Esophagus muscularis mucosa (tissue), 4 donors: Measurements from ENCODE around the gene ZNRF2. TPM values are rescaled to one million over a fixed set of nuclear protein-coding genes. Genes with fewer than 3 reads are reported as not detected.
"Not testable (repeated sequence)": the region's sequence is repeated elsewhere in the genome, so short reads cannot be mapped to it uniquely, and the experiment has no call there.

ENCODE experiments used
- DNase-seq: peaks from one replicate; pipeline ENCODE4 v3.0.0-alpha.2; 2017; ENCODE audit errors: extremely low spot score
- H3K27ac ChIP-seq, 4 donors: fragments of 200-600 bp; sonication (generic); replicated peaks in 1 of 4; 1 replicate in 3 of 4; 2 replicates in 1 of 4; pipeline ENCODE4 v1.5.1; 2016 to 2019; ENCODE audit warnings: mild to moderate bottlenecking in 1 of 4
- H3K27me3 ChIP-seq, 4 donors: fragments of 200-600 bp; sonication (generic); one replicate each; pipeline versions ENCODE4 v1.5.1 to v1.6.0; 2016 to 2019
- H3K36me3 ChIP-seq, 4 donors: fragments of 200-600 bp; sonication (generic); one replicate each; pipeline ENCODE4 v1.5.1; 2016 to 2019
- H3K4me1 ChIP-seq, 4 donors: fragments of 200-600 bp; sonication (generic); one replicate each; pipeline ENCODE4 v1.5.1; 2016 to 2019
- H3K4me3 ChIP-seq, 4 donors: fragments of 200-600 bp; sonication (generic); 1 replicate in 2 of 4; 2 replicates in 2 of 4; pipeline ENCODE4 v1.5.1; 2016 to 2019; ENCODE audit warnings: mild to moderate bottlenecking in 4 of 4, moderate library complexity in 1 of 4
- H3K9me3 ChIP-seq, 4 donors: fragments of 200-600 bp; sonication (generic); 1 replicate in 3 of 4; 2 replicates in 1 of 4; pipeline ENCODE4 v1.5.1; 2016 to 2019
- CTCF ChIP-seq, 3 experiments: fragments of 200-600 bp in 2 of 3; fragments of 450-650 bp in 1 of 3; sonication (generic) in 2 of 3; IDR thresholded peaks; one replicate each; pipeline ENCODE4 v1.5.1; 2017 to 2019; ENCODE audit warnings: antibody characterized with exemption in 3 of 3, mild to moderate bottlenecking in 2 of 3, moderate library complexity in 1 of 3
- EP300 ChIP-seq: sonication (generic); formaldehyde crosslinking; IDR thresholded peaks from one replicate; pipeline ENCODE4 v1.6.1; 2017; ENCODE audit warnings: antibody characterized with exemption
- POLR2A ChIP-seq: fragments of 450-650 bp; IDR thresholded peaks from one replicate; pipeline ENCODE4 v1.6.1; 2017; ENCODE audit warnings: antibody characterized with exemption, moderate library complexity, mild to moderate bottlenecking, low read depth
- POLR2AphosphoS5 ChIP-seq, 2 donors: sonication (generic); formaldehyde crosslinking; IDR thresholded peaks; one replicate each; pipeline ENCODE4 v1.6.1; 2017; ENCODE audit warnings: antibody characterized with exemption in 2 of 2
- WGBS: methylation state at CpG from one replicate; pipeline ENCODE4 v1.1.5; 2018; 5-methylcytosine and 5-hydroxymethylcytosine counted together
- intact Hi-C: fragments of 100-400 bp; cut with DNase I; formaldehyde crosslinking; loops from one replicate; pipeline ENCODE4 v1.15.1; 2023
- total RNA-seq, 4 donors: library from RNA; depleted of rRNA; stranded (reverse); fragments of >200 nt; gene quantifications; one replicate each; pipeline versions ENCODE4 v1.1.0 to v1.2.1, GENCODE V29; 2016

ZNRF2 gene
- total RNA-seq, 4 donors from 2014 or later, result 16.9 to 23.5 (median 20.2) TPM

GRCh38 chr7:30260246-30260768 is 24.1 kb upstream of the ZNRF2 start:
- WGBS, result 77% methylated on average over 1 of the region's 1 CpG
- peaks cover 0 to 2% (median 0%) of the 10 kb centered on the region in 4 donors for H3K4me1 ChIP-seq
- no peak overlapping the region for H3K4me3 ChIP-seq
- H3K9me3 ChIP-seq, result no peaks in the 10 kb centered on the region
- no peaks in the 10 kb centered on the region for H3K27me3 ChIP-seq
- no peak overlapping the region for H3K27ac ChIP-seq
- TF ChIP-seq EP300, result no peak
- no peak for TF ChIP-seq CTCF (IDR thresholded peaks at IDR 0.05)
- TF ChIP-seq POLR2AphosphoS5 (IDR thresholded peaks at IDR 0.05), result no peak
- TF ChIP-seq POLR2A, result no peak
- intact Hi-C loops, result no loop called here
- no peaks in the 10 kb centered on the region for H3K36me3 ChIP-seq
- no peak for DNase-seq

GRCh38 chr7:30263090-30263710 is 21.2 kb upstream of the ZNRF2 start:
- no peaks in the 10 kb centered on the region for H3K36me3 ChIP-seq
- no peaks in the 10 kb centered on the region for H3K27me3 ChIP-seq
- H3K4me1 ChIP-seq, result no peaks in the 10 kb centered on the region
- no peak overlapping the region for H3K27ac ChIP-seq
- H3K9me3 ChIP-seq, result no peaks in the 10 kb centered on the region
- no peak for DNase-seq
- no peak overlapping the region for H3K4me3 ChIP-seq
- WGBS, result 60% methylated on average over 4 of the region's 4 CpGs
- no peak for TF ChIP-seq EP300
- TF ChIP-seq POLR2AphosphoS5 (IDR thresholded peaks at IDR 0.05), result no peak
- no peak for TF ChIP-seq POLR2A
- no peak for TF ChIP-seq CTCF (IDR thresholded peaks at IDR 0.05)
- intact Hi-C loops, result no loop called here

- intact Hi-C loops, result no loop called here
- no peak for DNase-seq
- Histone ChIP-seq H3K9me3 (no peaks in the 10 kb centered on the region), H3K4me1 (peaks cover 0 to under 1% (median 0%) of the 10 kb centered on the region in 4 donors), H3K4me3 (no peak overlapping the region), H3K27ac (no peak overlapping the region), H3K27me3 (no peaks in the 10 kb centered on the region), H3K36me3 (no peaks in the 10 kb centered on the region)
- TF ChIP-seq EP300 (no peak), CTCF (IDR thresholded peaks at IDR 0.05) (no peak), POLR2A (no peak), POLR2AphosphoS5 (IDR thresholded peaks at IDR 0.05) (no peak)
- WGBS, result 78% methylated on average over 4 of the region's 4 CpGs
These were observed 20.3 kb upstream of the ZNRF2 start for GRCh38 chr7:30264052-30264451.

GRCh38 chr7:30265189-30265588 is 19.2 kb upstream of the ZNRF2 start:
- H3K27me3 ChIP-seq, intact Hi-C loops, DNase-seq, H3K36me3 ChIP-seq, H3K4me3 ChIP-seq, H3K27ac ChIP-seq, H3K9me3 ChIP-seq, H3K4me1 ChIP-seq: not testable (repeated sequence)
- 99% methylated on average over 4 of the region's 4 CpGs for WGBS

GRCh38 chr7:30266686-30267085 is 17.7 kb upstream of the ZNRF2 start:
- no peak for DNase-seq
- Histone ChIP-seq H3K9me3 (no peaks in the 10 kb centered on the region), H3K27me3 (no peaks in the 10 kb centered on the region), H3K4me1 (peaks cover 0 to 14% (median 12%) of the 10 kb centered on the region in 4 donors), H3K27ac (no peak overlapping the region), H3K36me3 (no peaks in the 10 kb centered on the region), H3K4me3 (no peak overlapping the region)
- intact Hi-C loops, result no loop called here
- 92% methylated on average over 1 of the region's 1 CpG for WGBS
- TF ChIP-seq POLR2AphosphoS5 (IDR thresholded peaks at IDR 0.05), result no peak
- no peak for TF ChIP-seq POLR2A
- TF ChIP-seq CTCF (IDR thresholded peaks at IDR 0.05), result no peak
- no peak for TF ChIP-seq EP300
